ENCODE results near the gene ST8SIA1. TPM values are rescaled to one million over a fixed set of nuclear protein-coding genes. Genes with fewer than 3 reads are reported as not detected.

ST8SIA1 gene
- total RNA-seq, 1 donor from 2014 or later: 1.8 TPM

DNA sequence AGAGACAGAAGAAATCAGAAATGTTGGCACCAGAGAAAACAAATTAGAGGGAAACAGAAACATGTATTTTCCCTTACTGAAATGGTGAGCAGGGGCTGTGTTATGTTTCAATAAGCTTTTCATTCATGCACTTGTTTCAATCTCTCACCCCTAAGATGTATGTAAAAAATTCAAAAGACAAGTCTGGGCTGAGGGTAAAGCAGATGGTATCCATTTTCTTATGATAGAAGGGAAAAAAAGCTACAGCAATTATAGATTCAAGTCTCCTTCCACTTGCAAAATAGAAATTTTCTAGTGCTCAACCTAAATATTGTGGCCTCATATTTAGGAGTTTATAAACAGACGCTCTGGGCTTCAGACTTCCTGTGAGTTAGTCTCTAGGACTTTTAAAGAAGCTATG is 138.3 kb downstream of the ST8SIA1 start:
- Mint-ChIP-seq H3K9me3 (no peaks in the 10 kb centered on the region), H3K27me3 (ENCODE audit: insufficient read depth, low read depth) (no peaks in the 10 kb centered on the region), H3K27ac (no peak overlapping the region), H3K4me3 (no peak overlapping the region), H3K4me1 (no peaks in the 10 kb centered on the region), H3K36me3 (no peaks in the 10 kb centered on the region)
- no peak overlapping the region for H2AFZ ChIP-seq (replicated peaks)
- H3K4me3 ChIP-seq: no peak overlapping the region
- no peaks in the 10 kb centered on the region for H4K20me1 ChIP-seq (ENCODE audit: low read depth)
- H3K9me3 ChIP-seq (ENCODE audit: low read depth): no peaks in the 10 kb centered on the region
- no peak for DNase-seq (ENCODE audit: low spot score)
- TF ChIP-seq CTCF (IDR thresholded peaks at IDR 0.05): no peak
- TF ChIP-seq EZH2 (IDR thresholded peaks at IDR 0.05): no peak
- no peak for TF ChIP-seq EZH2phosphoT487 (IDR thresholded peaks at IDR 0.05)
- no peaks in the 10 kb centered on the region for H3K36me3 ChIP-seq
- H3K27ac ChIP-seq: no peak overlapping the region
- H3K27me3 ChIP-seq: no peaks in the 10 kb centered on the region
- no peaks in the 10 kb centered on the region for H3F3A ChIP-seq (ENCODE audit: low read depth)
- no peak overlapping the region for H3K9ac ChIP-seq
- no peaks in the 10 kb centered on the region for H3K79me2 ChIP-seq (ENCODE audit: low read depth)
- no peaks in the 10 kb centered on the region for H3K4me1 ChIP-seq
- no peak overlapping the region for H3K4me2 ChIP-seq

DNA sequence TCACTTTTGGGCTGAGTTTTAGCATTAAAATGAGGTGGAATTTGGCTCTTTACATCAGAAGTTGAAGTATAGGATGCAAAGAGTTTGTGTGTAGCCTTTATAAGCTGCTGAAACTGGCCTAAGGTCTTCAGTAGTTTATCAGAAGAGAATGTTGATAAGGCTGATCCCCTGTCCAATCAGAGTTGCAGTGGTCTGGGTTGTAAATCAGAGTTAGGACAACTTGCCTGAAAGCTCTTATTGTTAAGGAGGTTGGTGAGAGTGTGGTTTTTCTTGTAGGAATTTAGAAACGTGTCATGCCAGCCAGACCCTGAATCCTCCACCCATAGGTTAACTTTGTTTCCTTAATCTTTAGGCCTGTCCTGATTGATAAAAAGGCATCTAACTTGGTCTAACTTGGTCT is 143.5 kb downstream of the ST8SIA1 start:
- no peak for TF ChIP-seq EZH2 (IDR thresholded peaks at IDR 0.05)
- TF ChIP-seq EZH2phosphoT487 (IDR thresholded peaks at IDR 0.05): no peak
- TF ChIP-seq CTCF (IDR thresholded peaks at IDR 0.05): no peak
- H3K27me3 ChIP-seq: no peaks in the 10 kb centered on the region
- H3K27ac ChIP-seq: no peak overlapping the region
- Mint-ChIP-seq H3K4me3 (no peak overlapping the region), H3K27ac (no peak overlapping the region), H3K36me3 (no peaks in the 10 kb centered on the region), H3K9me3 (no peaks in the 10 kb centered on the region), H3K4me1 (no peaks in the 10 kb centered on the region), H3K27me3 (ENCODE audit: insufficient read depth, low read depth) (no peaks in the 10 kb centered on the region)
- DNase-seq (ENCODE audit: low spot score): no peak
- H4K20me1 ChIP-seq (ENCODE audit: low read depth): no peaks in the 10 kb centered on the region
- no peak overlapping the region for H3K9ac ChIP-seq
- no peak overlapping the region for H3K4me2 ChIP-seq
- H3K4me3 ChIP-seq: no peak overlapping the region
- no peaks in the 10 kb centered on the region for H3K36me3 ChIP-seq
- no peaks in the 10 kb centered on the region for H3K9me3 ChIP-seq (ENCODE audit: low read depth)
- H3K4me1 ChIP-seq: no peaks in the 10 kb centered on the region
- no peaks in the 10 kb centered on the region for H3F3A ChIP-seq (ENCODE audit: low read depth)
- H2AFZ ChIP-seq (replicated peaks): no peak overlapping the region
- no peaks in the 10 kb centered on the region for H3K79me2 ChIP-seq (ENCODE audit: low read depth)

GRCh38 chr12:22188431-22188830 is 146.1 kb downstream of the ST8SIA1 start:
- no peaks in the 10 kb centered on the region for H3K9me3 Mint-ChIP-seq
- Histone ChIP-seq H3K9me3 (ENCODE audit: low read depth) (no peaks in the 10 kb centered on the region), H3K4me1 (no peaks in the 10 kb centered on the region), H3K27me3 (no peaks in the 10 kb centered on the region), H3K4me3 (no peak overlapping the region), H3K79me2 (ENCODE audit: low read depth) (no peaks in the 10 kb centered on the region), H4K20me1 (ENCODE audit: low read depth) (no peaks in the 10 kb centered on the region), H3K27ac (no peak overlapping the region), H2AFZ (replicated peaks) (no peak overlapping the region), H3F3A (ENCODE audit: low read depth) (no peaks in the 10 kb centered on the region), H3K4me2 (no peak overlapping the region), H3K9ac (no peak overlapping the region), H3K36me3 (no peaks in the 10 kb centered on the region)
- H3K36me3 Mint-ChIP-seq: no peaks in the 10 kb centered on the region
- no peak overlapping the region for H3K27ac Mint-ChIP-seq
- H3K4me3 Mint-ChIP-seq: no peak overlapping the region
- no peak for DNase-seq (ENCODE audit: low spot score)
- H3K27me3 Mint-ChIP-seq (ENCODE audit: insufficient read depth, low read depth): no peaks in the 10 kb centered on the region
- TF ChIP-seq CTCF (IDR thresholded peaks at IDR 0.05): no peak
- no peak for TF ChIP-seq EZH2phosphoT487 (IDR thresholded peaks at IDR 0.05)
- no peak for TF ChIP-seq EZH2 (IDR thresholded peaks at IDR 0.05)
- no peaks in the 10 kb centered on the region for H3K4me1 Mint-ChIP-seq

- no peaks in the 10 kb centered on the region for H3K4me1 ChIP-seq
- Mint-ChIP-seq H3K27ac (no peak overlapping the region), H3K27me3 (ENCODE audit: insufficient read depth, low read depth) (no peaks in the 10 kb centered on the region), H3K4me1 (no peaks in the 10 kb centered on the region), H3K9me3 (no peaks in the 10 kb centered on the region), H3K36me3 (no peaks in the 10 kb centered on the region), H3K4me3 (no peak overlapping the region)
- no peaks in the 10 kb centered on the region for H3K27me3 ChIP-seq
- TF ChIP-seq CTCF (IDR thresholded peaks at IDR 0.05) (no peak), EZH2 (IDR thresholded peaks at IDR 0.05) (no peak), EZH2phosphoT487 (IDR thresholded peaks at IDR 0.05) (no peak)
- no peak overlapping the region for H3K9ac ChIP-seq
- H4K20me1 ChIP-seq (ENCODE audit: low read depth): no peaks in the 10 kb centered on the region
- no peak overlapping the region for H3K4me2 ChIP-seq
- H3K79me2 ChIP-seq (ENCODE audit: low read depth): no peaks in the 10 kb centered on the region
- no peaks in the 10 kb centered on the region for H3F3A ChIP-seq (ENCODE audit: low read depth)
- no peaks in the 10 kb centered on the region for H3K9me3 ChIP-seq (ENCODE audit: low read depth)
- DNase-seq (ENCODE audit: low spot score): no peak
- no peak overlapping the region for H3K4me3 ChIP-seq
- no peak overlapping the region for H2AFZ ChIP-seq (replicated peaks)
- no peak overlapping the region for H3K27ac ChIP-seq
- H3K36me3 ChIP-seq: no peaks in the 10 kb centered on the region
These were observed 153.8 kb downstream of the ST8SIA1 start for GRCh38 chr12:22180705-22181104.

All from neural progenitor cell (in vitro differentiated cells).